H9 (cell line): Measurements from ENCODE around the gene AKT1S1. TPM values are rescaled to one million over a fixed set of nuclear protein-coding genes. Genes with fewer than 3 reads are reported as not detected.

Experiments
- DNase-seq: peaks from one replicate; pipeline ENCODE4 v3.0.0-alpha.2; 2017
- H2AFZ ChIP-seq: one replicate; pipeline ENCODE4 v1.6.1; 2013; ENCODE audit warnings: mild to moderate bottlenecking, low read length, control low read depth, moderate library complexity
- H2AK5ac ChIP-seq: 2 replicates; pipeline ENCODE4 v1.6.1; 2013; ENCODE audit warnings: low read length, control low read depth, mixed read lengths; ENCODE audit not compliant: insufficient read length
- H2BK120ac ChIP-seq: one replicate; pipeline ENCODE4 v1.6.1; 2013; ENCODE audit warnings: low read depth, mild to moderate bottlenecking, low read length, control low read depth, inconsistent platforms; ENCODE audit not compliant: poor library complexity, severe bottlenecking
- H2BK12ac ChIP-seq: 2 replicates; pipeline ENCODE4 v1.6.1; 2013; ENCODE audit warnings: low read length, control low read depth, mixed read lengths, low read depth; ENCODE audit not compliant: insufficient read length
- H2BK15ac ChIP-seq: 2 replicates; pipeline ENCODE4 v1.6.1; 2013; ENCODE audit warnings: low read depth, low read length, control low read depth
- H2BK20ac ChIP-seq: one replicate; pipeline ENCODE4 v1.6.1; 2013; ENCODE audit warnings: low read depth, mild to moderate bottlenecking, low read length, control low read depth, inconsistent platforms; ENCODE audit not compliant: poor library complexity, severe bottlenecking
- H2BK5ac ChIP-seq: 2 replicates; pipeline ENCODE4 v1.6.1; 2013; ENCODE audit warnings: low read length, control low read depth, mixed read lengths; ENCODE audit not compliant: insufficient read length
- H3K14ac ChIP-seq: 2 replicates; pipeline ENCODE4 v1.6.1; 2013; ENCODE audit warnings: low read length, control low read depth; ENCODE audit not compliant: insufficient read depth
- H3K18ac ChIP-seq: 2 replicates; pipeline ENCODE4 v1.6.1; 2013; ENCODE audit warnings: low read depth, mild to moderate bottlenecking, mixed read lengths, low read length, control low read depth; ENCODE audit not compliant: insufficient read length
- H3K23ac ChIP-seq: 2 replicates; pipeline ENCODE4 v1.6.1; 2013; ENCODE audit warnings: low read length, control low read depth, mixed read lengths, low read depth; ENCODE audit not compliant: insufficient read length
- H3K23me2 ChIP-seq: 2 replicates; pipeline ENCODE4 v1.6.1; 2013; ENCODE audit warnings: low read depth, mild to moderate bottlenecking, mixed read lengths, low read length, control low read depth; ENCODE audit not compliant: insufficient read length, poor library complexity, severe bottlenecking
- H3K27ac ChIP-seq: 2 replicates; pipeline ENCODE4 v1.5.1; 2013; ENCODE audit warnings: low read length, control low read depth, mixed read lengths, low read depth; ENCODE audit not compliant: insufficient read length
- H3K27me3 ChIP-seq: 2 replicates; pipeline ENCODE4 v1.6.1; 2013; ENCODE audit warnings: low read length, control low read depth, inconsistent platforms; ENCODE audit not compliant: insufficient read depth
- H3K4ac ChIP-seq: 2 replicates; pipeline ENCODE4 v1.6.1; 2013; ENCODE audit warnings: low read depth, mild to moderate bottlenecking, control low read depth, inconsistent platforms, low read length, moderate library complexity
- H3K4me1 ChIP-seq: 2 replicates; pipeline ENCODE4 v1.6.1; 2013; ENCODE audit warnings: low read length, control low read depth, inconsistent platforms; ENCODE audit not compliant: insufficient read depth
- H3K4me2 ChIP-seq: 2 replicates; pipeline ENCODE4 v1.6.1; 2013; ENCODE audit warnings: low read length, control low read depth, mixed read lengths; ENCODE audit not compliant: insufficient read length, insufficient read depth
- H3K56ac ChIP-seq: 2 replicates; pipeline ENCODE4 v1.6.1; 2013; ENCODE audit warnings: low read depth, mild to moderate bottlenecking, mixed read lengths, low read length, control low read depth; ENCODE audit not compliant: insufficient read length
- H3K79me1 ChIP-seq: 2 replicates; pipeline ENCODE4 v1.6.1; 2013; ENCODE audit warnings: low read depth, mild to moderate bottlenecking, moderate library complexity, low read length, control low read depth, inconsistent platforms; ENCODE audit not compliant: insufficient read depth, poor library complexity, severe bottlenecking
- H3K79me2 ChIP-seq: 2 replicates; pipeline ENCODE4 v1.6.1; 2013; ENCODE audit warnings: low read length, control low read depth, inconsistent platforms; ENCODE audit not compliant: insufficient read depth
- H3K9ac ChIP-seq: 2 replicates; pipeline ENCODE4 v1.6.1; 2013; ENCODE audit warnings: low read length, control low read depth, mixed read lengths; ENCODE audit not compliant: insufficient read length; ENCODE audit errors: extremely low read depth
- H3K9me3 ChIP-seq: one replicate; pipeline ENCODE4 v1.6.1; 2013; ENCODE audit warnings: low read depth, low read length, inconsistent platforms; ENCODE audit not compliant: control insufficient read depth
- H3T11ph ChIP-seq: one replicate; pipeline ENCODE4 v1.6.1; 2013; ENCODE audit warnings: mild to moderate bottlenecking, low read length, control low read depth, inconsistent platforms
- H4K20me1 ChIP-seq: one replicate; pipeline ENCODE4 v1.6.1; 2013; ENCODE audit not compliant: control insufficient read depth, insufficient read length, insufficient read depth
- H4K5ac ChIP-seq: 2 replicates; pipeline ENCODE4 v1.6.1; 2013; ENCODE audit warnings: low read depth, mild to moderate bottlenecking, mixed read lengths, low read length, control low read depth; ENCODE audit not compliant: insufficient read length
- H4K8ac ChIP-seq: replicated peaks from 2 replicates; pipeline ENCODE4 v1.6.1; 2013; ENCODE audit warnings: low read length, control low read depth, mixed read lengths, low read depth; ENCODE audit not compliant: insufficient read length
- H4K91ac ChIP-seq: 2 replicates; pipeline ENCODE4 v1.6.1; 2013; ENCODE audit warnings: low read depth, mild to moderate bottlenecking, moderate library complexity, mixed read lengths, low read length, control low read depth; ENCODE audit not compliant: insufficient read length
- H3K27ac Mint-ChIP-seq, 3 experiments: 2 replicates in 2 of 3; 3 replicates in 1 of 3; pipeline ENCODE4 v1.8.0; 2020 to 2021; ENCODE audit warnings: mixed read lengths in 3 of 3, mild to moderate bottlenecking in 1 of 3, moderate library complexity in 1 of 3
- H3K27me3 Mint-ChIP-seq: 2 replicates; pipeline ENCODE4 v1.8.0; 2021; ENCODE audit warnings: low read depth, mild to moderate bottlenecking, moderate library complexity, mixed read lengths
- H3K36me3 Mint-ChIP-seq, 3 experiments: 2 replicates in 2 of 3; 3 replicates in 1 of 3; pipeline ENCODE4 v1.8.0; 2020 to 2021; ENCODE audit warnings: low read depth in 3 of 3, mixed read lengths in 3 of 3; ENCODE audit not compliant: insufficient read depth in 1 of 3
- H3K4me1 Mint-ChIP-seq, 2 experiments: 2 replicates each; pipeline ENCODE4 v1.8.0; 2020; ENCODE audit warnings: mixed read lengths in 2 of 2
- H3K4me3 Mint-ChIP-seq, 2 experiments: 2 replicates in 1 of 2; 3 replicates in 1 of 2; pipeline ENCODE4 v1.8.0; 2020 to 2021; ENCODE audit warnings: mild to moderate bottlenecking in 2 of 2, mixed read lengths in 2 of 2, moderate library complexity in 1 of 2
- H3K9me3 Mint-ChIP-seq, 2 experiments: 2 replicates in 1 of 2; 3 replicates in 1 of 2; pipeline ENCODE4 v1.8.0; 2020; ENCODE audit warnings: mild to moderate bottlenecking in 2 of 2, mixed read lengths in 2 of 2, moderate library complexity in 1 of 2
- WGBS: extraction: QIAGEN DNeasy Blood & Tissue Kit; methylation state at CpG from one replicate; pipeline ENCODE4 v1.1.7; 2013; ENCODE audit warnings: missing lambda C conversion rate, low lambda C conversion rate, mixed read lengths; ENCODE audit not compliant: insufficient read length; ENCODE audit errors: extremely low coverage; 5-methylcytosine and 5-hydroxymethylcytosine counted together
- total RNA-seq: library from RNA; stranded (reverse); gene quantifications from 2 replicates; pipeline ENCODE4 v1.2.1, GENCODE V29; 2021
- TF ChIP-seq, protein P1 (sequence below): fragments of 200-600 bp; sonication (generic); conservative IDR thresholded peaks from 3 replicates; pipeline ENCODE4 v1.8.0; 2021; ENCODE audit warnings: antibody characterized with exemption, mild to moderate bottlenecking

The AKT1S1 gene
- total RNA-seq, 1 experiment from 2014 or later, result 43.5 TPM

DNA sequence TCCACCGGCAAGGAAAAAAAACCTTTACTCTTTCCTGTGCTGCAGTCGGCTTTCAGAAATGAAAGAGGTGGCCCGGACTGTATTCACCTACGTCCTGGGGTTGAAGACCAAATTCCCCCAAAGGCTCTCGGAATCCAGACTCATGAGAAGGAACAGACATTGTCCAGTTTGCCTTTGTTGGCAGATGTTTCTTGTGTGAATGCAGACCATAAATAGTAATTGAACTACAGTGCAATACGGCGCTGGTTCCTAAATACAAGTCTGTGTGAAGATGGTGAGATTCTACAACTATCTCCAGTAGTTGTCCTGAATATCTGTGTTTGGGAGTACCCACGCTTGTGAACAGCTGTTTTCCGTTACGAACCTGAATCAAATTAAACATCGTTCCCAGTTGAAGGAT, 37.4 kb downstream of the AKT1S1 start:
- no CpG with 5 or more reads among the region's 11 CpGs for WGBS

More for the DNA sequence above, 37.4 kb downstream of the AKT1S1 start:
- no peak overlapping the region for H2BK20ac ChIP-seq
- no peak overlapping the region for H2BK15ac ChIP-seq
- Mint-ChIP-seq H3K27ac (no peak overlapping the region), H3K4me3 (no peak overlapping the region), H3K36me3 (peaks cover 11 to 50% (median 48%) of the 10 kb centered on the region in 3 experiments), H3K27me3 (peaks cover 1% of the 10 kb centered on the region; the same call in 1 of the 2 replicates), H3K9me3 (no peaks in the 10 kb centered on the region), H3K4me1 (peaks cover 0 to 5% of the 10 kb centered on the region in 2 experiments; a peak in 2 of 4 replicates)
- no peak overlapping the region for H3K4ac ChIP-seq
- H3K9me3 ChIP-seq, result no peaks in the 10 kb centered on the region
- TF ChIP-seq, protein P1, sequence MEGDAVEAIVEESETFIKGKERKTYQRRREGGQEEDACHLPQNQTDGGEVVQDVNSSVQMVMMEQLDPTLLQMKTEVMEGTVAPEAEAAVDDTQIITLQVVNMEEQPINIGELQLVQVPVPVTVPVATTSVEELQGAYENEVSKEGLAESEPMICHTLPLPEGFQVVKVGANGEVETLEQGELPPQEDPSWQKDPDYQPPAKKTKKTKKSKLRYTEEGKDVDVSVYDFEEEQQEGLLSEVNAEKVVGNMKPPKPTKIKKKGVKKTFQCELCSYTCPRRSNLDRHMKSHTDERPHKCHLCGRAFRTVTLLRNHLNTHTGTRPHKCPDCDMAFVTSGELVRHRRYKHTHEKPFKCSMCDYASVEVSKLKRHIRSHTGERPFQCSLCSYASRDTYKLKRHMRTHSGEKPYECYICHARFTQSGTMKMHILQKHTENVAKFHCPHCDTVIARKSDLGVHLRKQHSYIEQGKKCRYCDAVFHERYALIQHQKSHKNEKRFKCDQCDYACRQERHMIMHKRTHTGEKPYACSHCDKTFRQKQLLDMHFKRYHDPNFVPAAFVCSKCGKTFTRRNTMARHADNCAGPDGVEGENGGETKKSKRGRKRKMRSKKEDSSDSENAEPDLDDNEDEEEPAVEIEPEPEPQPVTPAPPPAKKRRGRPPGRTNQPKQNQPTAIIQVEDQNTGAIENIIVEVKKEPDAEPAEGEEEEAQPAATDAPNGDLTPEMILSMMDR, result no peak
- no peak overlapping the region for H3K27ac ChIP-seq
- no peak overlapping the region for H2BK120ac ChIP-seq
- no peak overlapping the region for H4K5ac ChIP-seq
- H4K20me1 ChIP-seq, result no peaks in the 10 kb centered on the region
- no peaks in the 10 kb centered on the region for H3K79me1 ChIP-seq
- H3K14ac ChIP-seq, result no peak overlapping the region
- H3K23me2 ChIP-seq, result no peaks in the 10 kb centered on the region
- H2BK12ac ChIP-seq, result no peak overlapping the region
- no peak overlapping the region for H2BK5ac ChIP-seq
- no peak overlapping the region for H3K4me2 ChIP-seq
- H3T11ph ChIP-seq, result no peak overlapping the region
- no peaks in the 10 kb centered on the region for H3K79me2 ChIP-seq
- H3K18ac ChIP-seq, result no peak overlapping the region
- H3K56ac ChIP-seq, result no peak overlapping the region
- H3K9ac ChIP-seq, result no peak overlapping the region
- H2AFZ ChIP-seq, result no peak overlapping the region
- H3K4me1 ChIP-seq, result no peaks in the 10 kb centered on the region
- no peak overlapping the region for H4K91ac ChIP-seq
- no peak overlapping the region for H3K23ac ChIP-seq
- no peaks in the 10 kb centered on the region for H3K27me3 ChIP-seq
- H4K8ac ChIP-seq, result no peak overlapping the region
- DNase-seq, result no peak
- no peak overlapping the region for H2AK5ac ChIP-seq
